HG03442 (cell line): ENCODE measurements around the gene MIA2.
"Not testable (repeated sequence)": the region's sequence is repeated elsewhere in the genome, so short reads cannot be mapped to it uniquely, and the experiment has no call there.

Experiments
- ATAC-seq: cut with Tn5 transposase; IDR thresholded peaks from one replicate; pipeline ENCODE4 v1.9.1; 2021; ENCODE audit warnings: mild to moderate bottlenecking, moderate library complexity; ENCODE audit not compliant: unreplicated experiment

The MIA2 gene, protein sequence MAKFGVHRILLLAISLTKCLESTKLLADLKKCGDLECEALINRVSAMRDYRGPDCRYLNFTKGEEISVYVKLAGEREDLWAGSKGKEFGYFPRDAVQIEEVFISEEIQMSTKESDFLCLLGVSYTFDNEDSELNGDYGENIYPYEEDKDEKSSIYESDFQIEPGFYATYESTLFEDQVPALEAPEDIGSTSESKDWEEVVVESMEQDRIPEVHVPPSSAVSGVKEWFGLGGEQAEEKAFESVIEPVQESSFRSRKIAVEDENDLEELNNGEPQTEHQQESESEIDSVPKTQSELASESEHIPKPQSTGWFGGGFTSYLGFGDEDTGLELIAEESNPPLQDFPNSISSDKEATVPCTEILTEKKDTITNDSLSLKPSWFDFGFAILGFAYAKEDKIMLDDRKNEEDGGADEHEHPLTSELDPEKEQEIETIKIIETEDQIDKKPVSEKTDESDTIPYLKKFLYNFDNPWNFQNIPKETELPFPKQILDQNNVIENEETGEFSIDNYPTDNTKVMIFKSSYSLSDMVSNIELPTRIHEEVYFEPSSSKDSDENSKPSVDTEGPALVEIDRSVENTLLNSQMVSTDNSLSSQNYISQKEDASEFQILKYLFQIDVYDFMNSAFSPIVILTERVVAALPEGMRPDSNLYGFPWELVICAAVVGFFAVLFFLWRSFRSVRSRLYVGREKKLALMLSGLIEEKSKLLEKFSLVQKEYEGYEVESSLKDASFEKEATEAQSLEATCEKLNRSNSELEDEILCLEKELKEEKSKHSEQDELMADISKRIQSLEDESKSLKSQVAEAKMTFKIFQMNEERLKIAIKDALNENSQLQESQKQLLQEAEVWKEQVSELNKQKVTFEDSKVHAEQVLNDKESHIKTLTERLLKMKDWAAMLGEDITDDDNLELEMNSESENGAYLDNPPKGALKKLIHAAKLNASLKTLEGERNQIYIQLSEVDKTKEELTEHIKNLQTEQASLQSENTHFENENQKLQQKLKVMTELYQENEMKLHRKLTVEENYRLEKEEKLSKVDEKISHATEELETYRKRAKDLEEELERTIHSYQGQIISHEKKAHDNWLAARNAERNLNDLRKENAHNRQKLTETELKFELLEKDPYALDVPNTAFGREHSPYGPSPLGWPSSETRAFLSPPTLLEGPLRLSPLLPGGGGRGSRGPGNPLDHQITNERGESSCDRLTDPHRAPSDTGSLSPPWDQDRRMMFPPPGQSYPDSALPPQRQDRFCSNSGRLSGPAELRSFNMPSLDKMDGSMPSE (N-terminal part only)

DNA sequence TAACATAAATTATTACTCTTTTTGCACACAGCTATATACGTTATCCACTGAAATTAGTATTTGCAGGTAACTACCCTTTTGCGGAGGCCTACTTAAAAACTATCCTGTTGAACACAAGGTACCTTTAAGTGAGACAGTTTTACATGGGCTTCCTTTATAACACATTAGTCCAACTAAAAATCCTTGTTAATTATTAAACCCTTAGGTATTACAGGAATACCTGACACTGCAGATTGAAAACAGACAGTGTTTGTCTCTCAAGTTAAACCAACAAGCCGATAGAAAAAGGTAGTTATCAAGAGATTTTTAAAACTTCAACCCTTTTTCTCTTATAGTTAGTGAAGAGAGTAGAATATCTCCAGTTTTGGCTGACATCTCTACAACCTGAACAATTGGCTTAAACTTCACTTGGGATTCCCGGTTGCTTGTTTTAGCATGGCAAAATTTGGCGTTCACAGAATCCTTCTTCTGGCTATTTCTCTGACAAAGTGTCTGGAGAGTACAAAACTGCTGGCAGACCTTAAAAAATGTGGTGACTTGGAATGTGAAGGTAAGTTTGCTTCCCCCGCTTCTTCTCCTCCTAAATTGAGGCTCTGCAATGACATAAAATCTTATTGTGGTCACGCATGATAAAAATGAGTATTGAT lies at the start of gene MIA2:
Gene MIA2 (plus strand): TSS at position 236 of the 647 bp plus-strand sequence. CDS start 200 bp downstream, at position 436.
- ATAC-seq, result no peak

DNA sequence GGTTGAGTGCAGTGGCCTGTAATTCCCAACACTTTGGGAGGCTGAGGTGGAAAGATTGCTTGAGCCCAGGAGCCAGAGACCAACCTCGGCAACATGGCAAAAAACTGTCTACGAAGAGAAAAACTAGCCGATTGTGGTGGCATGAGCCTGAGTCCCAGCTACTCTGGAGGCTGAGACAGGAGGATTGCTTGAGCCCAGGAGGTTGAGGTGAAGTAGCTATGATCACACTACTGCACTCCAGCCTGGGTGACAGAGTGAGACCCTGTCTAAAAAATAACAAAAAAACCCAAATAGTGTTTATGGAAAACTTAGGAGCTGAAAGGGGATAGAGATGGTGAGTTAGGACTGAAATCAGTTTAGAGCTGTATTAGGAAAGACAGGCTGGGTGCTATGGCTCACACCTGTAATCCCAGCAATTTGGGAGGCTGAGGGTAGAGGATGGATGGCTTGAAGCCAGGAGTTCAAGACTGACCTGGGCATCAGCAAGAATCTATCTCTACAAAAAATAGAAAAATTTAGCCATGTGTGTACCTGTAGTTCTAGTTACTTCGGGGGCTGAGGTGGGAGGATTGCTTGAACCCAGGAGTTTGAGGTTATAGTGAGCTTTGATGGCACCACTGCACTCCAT lies 49.0 kb upstream of the MIA2 start:
- no peak for ATAC-seq

DNA sequence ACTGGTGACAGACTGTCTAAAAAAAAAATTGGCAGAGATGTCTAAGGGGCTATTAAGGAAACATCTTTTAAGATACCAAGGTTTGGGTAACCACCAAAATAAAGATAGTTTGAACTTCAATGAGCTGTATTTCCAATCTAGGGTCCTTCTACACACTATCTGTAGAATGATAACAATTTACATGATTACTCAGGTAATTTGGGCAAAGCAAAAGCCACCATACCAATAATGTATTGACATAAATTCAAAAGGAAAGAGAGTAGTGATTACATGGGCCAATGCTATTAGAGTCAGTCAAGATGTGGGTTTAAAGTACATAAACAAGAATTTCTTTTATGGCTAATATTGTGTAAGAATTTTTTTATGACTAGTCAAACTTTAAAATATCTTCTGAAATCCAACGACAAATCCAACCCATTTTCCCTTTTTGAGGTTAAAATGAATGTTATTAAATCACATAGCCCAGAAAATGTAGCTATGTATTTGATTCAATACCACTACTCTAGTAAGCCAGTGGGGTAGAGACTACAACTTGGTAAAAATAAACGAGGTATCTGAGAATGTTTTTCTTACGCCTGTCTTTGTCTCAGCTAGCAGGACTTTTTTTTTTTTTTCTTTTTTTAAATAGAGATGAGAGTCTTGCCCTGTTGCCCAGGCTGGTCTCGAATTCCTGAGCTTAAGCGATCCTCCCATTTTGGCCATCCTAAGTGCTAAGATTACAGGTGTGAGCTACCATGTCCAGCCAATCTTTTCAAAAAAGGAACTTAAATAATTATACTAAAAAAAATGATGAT lies 48.3 kb upstream of the MIA2 start:
- ATAC-seq, result no peak

DNA sequence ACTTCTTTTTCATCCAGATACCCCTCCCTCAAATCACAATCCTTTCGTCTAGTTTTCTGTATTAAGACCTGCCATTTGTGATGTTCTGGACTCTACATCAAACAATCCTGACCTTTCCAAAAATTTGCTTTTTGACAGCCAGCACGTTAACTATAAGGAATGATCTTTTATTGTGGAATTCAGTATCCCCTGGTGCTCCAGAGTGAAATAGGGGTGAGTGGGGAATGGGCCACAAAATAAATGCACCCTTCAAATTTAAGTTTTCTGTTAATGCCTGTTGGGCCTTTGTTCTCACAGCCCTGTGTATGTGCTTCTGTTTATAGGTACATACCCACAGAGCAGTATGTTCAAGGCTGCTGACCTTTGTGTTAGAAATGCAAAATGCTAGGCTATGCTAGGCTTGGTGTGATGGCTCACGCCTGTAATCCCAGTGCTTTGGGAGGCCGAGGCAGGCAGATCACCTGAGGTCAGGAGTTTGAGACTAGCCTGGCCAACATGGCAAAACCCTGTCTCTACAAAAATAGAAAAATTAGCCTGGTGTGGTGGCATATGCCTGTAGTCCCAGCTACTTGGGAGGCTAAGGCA lies 46.7 kb upstream of the MIA2 start:
- no peak for ATAC-seq

DNA sequence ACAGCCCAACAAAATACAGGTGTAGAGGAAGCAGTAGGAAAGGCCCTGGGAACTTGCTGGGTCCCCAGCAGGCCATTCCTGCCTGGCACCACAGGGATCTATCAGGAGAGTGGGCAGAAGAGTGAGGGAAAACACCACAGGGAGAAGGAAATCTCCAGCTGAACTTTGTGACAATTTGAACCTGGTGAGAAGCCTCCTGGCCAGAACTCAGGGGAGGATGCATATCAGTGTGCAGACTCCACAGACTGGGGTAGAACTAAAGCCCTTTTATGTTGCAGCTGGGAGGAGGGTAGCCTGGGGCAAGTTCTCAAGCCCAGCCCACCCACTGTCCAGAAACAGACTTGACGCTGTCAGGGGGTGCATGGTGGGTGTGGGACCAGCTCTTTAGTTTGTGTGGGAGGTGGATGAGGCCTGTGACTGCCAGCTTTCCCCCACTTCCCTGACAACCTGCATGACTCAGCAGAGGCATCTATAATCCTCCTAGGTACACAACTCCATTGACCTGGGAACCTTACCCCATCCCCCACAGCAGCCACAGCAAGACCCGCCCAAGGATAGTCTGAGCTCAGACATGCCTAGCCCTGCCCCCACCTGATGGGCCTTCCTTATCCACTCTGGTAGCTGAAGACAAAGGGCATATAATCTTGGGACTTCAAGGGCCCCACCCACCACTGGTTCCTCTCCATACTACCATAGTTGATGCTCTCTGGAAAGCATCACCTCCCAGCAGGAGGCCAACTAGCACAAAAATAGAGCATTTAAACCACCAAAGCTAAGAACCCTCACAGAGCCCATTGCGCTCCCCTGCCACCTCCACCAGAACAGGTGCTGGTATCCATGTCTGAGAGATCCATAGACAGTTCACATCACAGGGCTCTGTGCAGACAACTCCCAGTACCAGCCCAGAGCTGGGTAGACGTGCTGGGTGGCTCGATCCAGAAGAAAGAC lies 29.8 kb upstream of the MIA2 start:
- no peak for ATAC-seq

DNA sequence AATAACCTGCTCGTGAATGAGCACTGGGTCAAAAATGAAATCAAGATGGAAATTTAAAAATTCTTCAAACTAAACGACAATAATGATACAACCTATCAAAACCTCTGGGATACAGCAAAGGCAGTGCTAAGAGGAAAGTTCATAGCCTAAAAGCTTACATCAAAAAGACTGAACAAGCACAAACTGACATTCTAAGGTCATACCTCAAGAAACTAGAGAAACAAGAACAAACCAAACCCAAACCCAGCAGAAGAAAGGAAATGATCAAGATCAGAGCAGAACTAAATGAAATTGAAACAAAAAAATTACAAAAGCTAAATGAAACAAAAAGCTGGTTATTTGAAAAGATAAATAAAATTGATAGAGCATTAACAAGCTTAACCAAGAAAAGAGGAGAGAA lies 26.3 kb upstream of the MIA2 start:
- ATAC-seq, result not testable (repeated sequence)

DNA sequence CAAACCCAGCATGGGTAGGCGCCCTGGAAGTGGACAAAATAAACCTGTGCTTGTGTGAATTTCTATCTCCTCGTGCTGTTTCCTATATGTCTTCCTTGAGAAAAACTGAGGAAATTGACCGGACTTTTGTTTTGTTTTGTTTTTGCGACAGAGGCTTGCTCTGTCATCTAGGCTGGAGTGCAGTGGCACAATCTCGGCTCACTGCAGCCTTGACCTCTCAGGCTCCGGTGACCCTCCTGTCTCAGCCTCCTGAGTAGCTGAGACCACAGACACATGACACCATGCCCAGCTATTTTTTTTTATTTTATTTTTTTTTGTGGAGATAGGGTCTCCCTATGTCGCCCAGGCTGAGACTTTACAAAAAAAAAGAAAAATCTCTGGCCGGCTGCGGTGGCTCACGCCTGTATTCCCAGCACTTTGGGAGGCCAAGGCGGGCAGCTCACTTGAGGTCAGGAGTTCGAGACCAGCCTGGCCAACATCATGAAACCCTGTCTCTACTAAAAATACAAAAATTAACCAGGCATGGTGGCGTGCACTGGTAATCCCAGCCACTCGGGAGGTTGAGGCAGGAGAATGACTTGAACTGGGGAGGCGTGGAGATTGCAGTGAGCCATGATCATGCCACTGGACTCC lies 22.5 kb upstream of the MIA2 start:
- ATAC-seq, result no peak

DNA sequence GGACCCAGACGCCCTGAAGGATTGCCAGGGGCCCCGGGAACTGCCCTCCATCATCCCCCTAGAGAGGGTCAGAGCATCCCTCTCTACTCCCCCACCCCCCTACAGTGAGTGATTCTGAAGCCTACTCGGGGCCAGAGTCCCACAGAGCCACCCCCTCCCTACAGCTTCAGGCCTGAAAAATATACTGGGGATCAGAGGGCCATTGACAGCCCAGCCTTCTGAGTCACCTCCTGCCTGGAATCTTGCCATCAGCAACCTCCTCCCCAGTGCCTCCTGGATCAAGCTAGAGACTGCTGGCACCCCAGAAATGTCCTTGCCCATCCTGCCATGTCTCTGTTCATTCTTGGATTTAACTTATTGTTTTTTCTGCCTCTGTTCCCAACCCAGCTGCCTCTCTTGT lies 21.7 kb upstream of the MIA2 start:
- ATAC-seq, result no peak

DNA sequence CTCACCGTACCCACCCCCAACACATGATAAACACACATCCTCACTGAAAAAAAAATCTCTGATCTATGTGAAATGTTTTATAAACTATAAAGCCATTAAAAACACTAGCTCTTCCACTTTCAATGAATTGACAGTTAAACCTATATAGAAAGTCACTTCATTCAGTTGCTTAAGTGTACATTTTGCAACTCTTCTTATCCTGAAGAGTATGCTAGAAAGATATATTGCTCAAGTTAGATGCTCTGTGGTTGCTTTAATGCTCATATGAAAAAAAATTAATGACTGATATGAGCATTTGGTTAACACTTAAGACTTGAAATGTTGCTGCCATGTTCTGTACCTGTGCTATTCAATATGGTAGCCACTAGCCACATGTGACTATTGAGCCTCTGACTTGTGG lies 21.0 kb upstream of the MIA2 start:
- ATAC-seq, result no peak

DNA sequence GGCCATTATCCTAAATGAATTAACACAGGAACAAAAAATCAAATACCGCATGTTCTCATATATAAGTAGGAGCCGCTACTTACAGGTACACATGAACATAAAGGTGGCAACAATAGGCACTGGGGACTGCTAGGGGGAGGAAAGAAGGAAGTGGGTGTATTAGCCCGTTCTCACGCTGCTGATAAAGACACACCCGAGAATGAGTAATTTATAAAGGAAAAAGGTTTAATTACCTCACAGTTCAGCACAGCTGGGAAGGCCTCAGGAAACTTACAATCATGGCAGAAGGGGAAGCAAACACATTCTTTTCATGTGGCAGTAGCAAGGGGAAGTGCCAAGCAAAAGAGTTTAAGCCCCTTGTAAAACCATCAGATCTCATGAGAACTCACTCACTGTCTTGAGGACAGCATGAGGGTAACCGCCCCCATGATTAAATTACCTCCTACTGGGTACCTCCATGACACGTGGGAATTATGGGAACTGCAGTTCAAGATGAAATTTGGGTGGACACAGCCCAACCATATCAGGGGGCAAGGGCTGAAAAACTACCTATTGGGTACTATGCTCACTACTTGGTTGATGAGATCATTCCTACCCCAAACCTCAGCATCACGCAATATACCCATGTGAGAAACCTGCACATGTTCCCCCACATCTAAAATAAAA lies 16.4 kb upstream of the MIA2 start:
- ATAC-seq, result no peak

DNA sequence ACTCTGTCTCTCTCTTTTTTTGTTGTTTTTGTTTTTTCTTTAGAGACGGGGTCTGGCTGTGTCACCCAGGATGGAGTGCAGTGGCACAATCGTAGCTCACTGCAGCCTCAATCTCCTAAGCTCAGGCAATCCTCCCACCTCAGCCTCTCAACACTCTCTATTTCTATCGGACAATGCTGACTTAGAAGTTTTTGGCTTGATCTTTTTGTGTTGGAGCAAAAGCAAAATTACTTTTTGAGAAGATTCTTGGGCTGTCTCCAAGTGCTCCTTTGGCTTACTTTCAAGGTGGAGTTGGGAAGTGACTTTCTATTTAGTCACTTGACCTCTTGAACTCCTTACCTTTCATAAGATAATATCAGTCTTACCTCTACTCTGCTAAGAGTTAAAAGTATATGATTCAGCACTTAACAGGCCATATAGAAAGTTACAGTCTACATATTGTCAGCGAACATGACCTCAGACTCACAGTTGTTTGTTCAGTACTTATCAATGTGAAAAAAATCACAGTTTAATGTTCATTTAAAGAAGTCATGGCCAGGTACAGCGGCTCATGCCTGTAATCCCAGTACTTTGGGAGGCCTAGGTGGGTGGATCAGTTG lies 15.4 kb upstream of the MIA2 start:
- ATAC-seq, result no peak

DNA sequence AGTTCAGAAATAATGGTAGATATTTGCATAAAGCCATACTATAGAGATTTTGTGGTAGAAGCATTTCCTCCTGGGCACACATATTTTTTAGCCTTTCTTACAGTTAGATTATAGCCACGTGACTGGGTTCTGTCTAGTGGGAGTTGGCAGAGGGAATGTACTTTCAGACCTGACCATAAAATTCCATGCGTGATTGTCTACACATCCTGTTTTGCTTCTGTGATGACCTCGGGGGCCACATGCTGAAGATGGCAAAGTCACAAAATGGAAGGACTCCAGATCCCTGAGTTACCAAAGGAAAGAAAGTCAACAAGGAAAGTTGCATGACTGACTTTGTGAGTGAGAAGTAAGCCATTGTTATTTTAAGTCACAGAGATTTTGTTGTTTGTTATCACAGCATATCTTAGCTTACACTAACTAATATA lies 14.6 kb upstream of the MIA2 start:
- ATAC-seq, result peak; percentile 46

DNA sequence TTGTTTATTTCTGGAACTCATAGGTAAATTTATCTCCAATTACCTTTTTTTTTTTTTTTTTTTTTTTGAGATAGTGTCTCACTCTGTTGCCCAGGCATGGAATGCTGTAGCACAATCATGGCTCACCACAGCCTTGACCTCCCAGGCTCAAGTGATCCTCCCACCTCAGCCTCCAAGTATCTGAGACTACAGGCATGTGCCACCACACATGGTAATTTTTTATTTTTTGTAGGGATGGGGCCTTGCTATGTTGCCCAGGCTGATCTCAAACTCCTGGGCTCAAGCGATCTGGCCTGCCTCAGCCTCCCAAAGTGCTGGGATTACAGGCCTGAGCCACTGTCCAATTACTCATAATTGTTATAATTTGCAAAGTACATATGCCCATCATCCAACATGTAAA lies 13.2 kb upstream of the MIA2 start:
- ATAC-seq, result not testable (repeated sequence)

DNA sequence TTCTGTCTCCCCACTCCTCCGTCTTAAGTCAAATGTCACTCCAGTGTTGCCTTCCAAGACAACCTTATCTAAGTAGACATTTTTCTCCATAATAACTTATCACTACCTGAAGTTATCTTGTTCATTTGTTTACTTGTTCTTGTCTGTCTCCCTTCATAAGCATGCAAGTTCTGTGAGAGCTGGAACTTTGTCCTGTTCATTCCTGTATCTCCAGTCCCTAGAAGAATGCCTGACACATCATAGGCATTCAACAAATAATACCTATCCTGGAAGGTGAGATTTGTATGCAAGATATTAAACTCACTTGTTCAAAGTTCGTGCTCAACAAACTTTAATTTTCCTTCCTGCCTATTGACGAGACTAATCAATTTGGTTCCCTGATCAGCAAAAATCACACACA lies 5.7 kb upstream of the MIA2 start:
- no peak for ATAC-seq

DNA sequence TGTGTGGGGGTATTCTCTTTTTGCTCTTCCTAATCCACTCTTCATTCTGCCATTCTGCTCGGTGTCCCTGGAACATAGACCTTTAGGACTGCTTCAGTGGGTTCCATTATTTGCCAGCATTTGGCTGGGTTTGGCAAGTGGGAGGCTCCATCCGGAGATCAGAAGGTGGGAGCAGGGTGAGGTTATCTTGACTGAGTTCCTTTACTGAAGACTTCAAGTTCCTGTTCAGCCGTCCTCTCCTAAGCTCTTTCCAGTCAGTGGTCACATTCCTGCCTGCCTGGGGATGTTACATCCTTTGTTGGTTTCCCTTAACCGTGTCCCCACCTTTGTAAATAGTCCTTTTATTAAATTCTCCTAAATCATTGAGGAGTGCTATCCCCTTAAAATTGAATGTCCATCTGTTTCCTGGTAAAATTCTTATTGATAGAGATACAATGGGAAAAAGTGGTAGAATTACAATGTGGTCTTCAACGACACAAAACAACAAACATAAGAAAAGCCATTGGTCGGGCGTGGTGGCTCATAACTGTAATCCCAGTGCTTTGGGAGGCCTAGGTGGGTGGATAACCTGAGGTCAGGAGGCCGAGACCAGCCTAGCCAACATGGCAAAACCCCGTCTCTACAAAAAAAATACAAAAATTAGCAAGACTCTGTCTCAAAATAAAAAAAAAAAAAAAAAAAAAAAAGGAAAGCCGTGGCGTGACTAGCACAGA lies 5.0 kb upstream of the MIA2 start:
- no peak for ATAC-seq

DNA sequence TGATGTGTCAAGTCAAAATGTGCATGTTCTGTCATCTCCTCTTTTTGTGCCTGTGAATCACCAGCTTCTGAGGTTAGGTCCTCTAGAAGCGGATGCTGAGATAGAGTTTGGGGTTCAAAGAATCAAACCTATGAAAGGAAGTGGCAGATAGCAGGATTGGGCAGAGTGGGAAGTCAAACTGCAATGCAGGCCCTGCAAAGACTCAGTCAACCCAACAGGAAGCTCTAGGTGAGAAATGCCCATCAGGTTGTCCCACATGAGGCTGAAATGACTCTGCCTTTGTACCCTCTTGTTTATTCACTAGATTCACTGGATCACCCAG lies 4.5 kb upstream of the MIA2 start:
- peak; percentile 50 for ATAC-seq
